ENCODE data around the gene DIS3L2. TPM values are rescaled to one million over a fixed set of nuclear protein-coding genes. Genes with fewer than 3 reads are reported as not detected.
A peak's percentile ranks its signal among the peaks of the same experiment; 100 is the strongest.

DIS3L2 gene
- total RNA-seq, 2 donors from 2014 or later: 39.5 to 42.4 TPM

DNA sequence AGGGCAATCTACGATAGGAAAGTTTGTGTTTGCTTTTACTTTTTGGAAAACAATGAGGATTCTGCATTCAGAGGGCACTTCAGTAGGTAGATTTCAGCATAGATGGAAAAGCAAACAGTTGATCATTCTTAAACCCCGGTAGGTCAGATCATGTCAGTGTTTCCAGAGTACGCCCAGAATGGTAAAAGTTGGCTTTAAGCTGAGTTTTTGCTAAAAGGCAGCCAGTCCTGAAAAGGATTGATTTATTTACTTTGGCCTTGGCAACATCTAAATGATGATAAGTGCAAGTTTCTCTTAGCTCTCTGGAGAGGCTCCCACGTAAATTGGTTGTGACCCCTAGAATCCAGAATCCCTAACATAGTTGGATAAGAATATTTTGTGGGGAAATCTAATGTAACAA lies 168.0 kb downstream of the DIS3L2 start:
- H3K36me3 Mint-ChIP-seq (ENCODE audit: low read depth): peaks cover 3% of the 10 kb centered on the region
- H3K27ac Mint-ChIP-seq: no peak overlapping the region
- no peaks in the 10 kb centered on the region for H3K9me3 ChIP-seq (ENCODE audit: control insufficient read depth, low read length)
- DNase-seq: no peak
- TF ChIP-seq, protein P1, sequence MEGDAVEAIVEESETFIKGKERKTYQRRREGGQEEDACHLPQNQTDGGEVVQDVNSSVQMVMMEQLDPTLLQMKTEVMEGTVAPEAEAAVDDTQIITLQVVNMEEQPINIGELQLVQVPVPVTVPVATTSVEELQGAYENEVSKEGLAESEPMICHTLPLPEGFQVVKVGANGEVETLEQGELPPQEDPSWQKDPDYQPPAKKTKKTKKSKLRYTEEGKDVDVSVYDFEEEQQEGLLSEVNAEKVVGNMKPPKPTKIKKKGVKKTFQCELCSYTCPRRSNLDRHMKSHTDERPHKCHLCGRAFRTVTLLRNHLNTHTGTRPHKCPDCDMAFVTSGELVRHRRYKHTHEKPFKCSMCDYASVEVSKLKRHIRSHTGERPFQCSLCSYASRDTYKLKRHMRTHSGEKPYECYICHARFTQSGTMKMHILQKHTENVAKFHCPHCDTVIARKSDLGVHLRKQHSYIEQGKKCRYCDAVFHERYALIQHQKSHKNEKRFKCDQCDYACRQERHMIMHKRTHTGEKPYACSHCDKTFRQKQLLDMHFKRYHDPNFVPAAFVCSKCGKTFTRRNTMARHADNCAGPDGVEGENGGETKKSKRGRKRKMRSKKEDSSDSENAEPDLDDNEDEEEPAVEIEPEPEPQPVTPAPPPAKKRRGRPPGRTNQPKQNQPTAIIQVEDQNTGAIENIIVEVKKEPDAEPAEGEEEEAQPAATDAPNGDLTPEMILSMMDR (conservative IDR thresholded peaks at IDR 0.05): no peak
- H3K4me3 ChIP-seq (ENCODE audit: low read length): no peak overlapping the region
- H3K4me3 Mint-ChIP-seq: no peak overlapping the region
- peaks cover 2% of the 10 kb centered on the region for H3K4me1 Mint-ChIP-seq
- no peaks in the 10 kb centered on the region for H3K4me1 ChIP-seq (ENCODE audit: control insufficient read depth, insufficient read depth, low read length)
- peaks cover 3% of the 10 kb centered on the region for H3K36me3 ChIP-seq (ENCODE audit: control insufficient read depth, insufficient read depth, low read length)
- H3K27me3 Mint-ChIP-seq (ENCODE audit: insufficient read depth): no peaks in the 10 kb centered on the region
- no peak overlapping the region for H3K9ac ChIP-seq (ENCODE audit: extremely low read depth, low read length, poor library complexity, severe bottlenecking)
- 87 to 91% methylated on average over 4 of the region's 4 CpGs for WGBS, 2 experiments (ENCODE audit: insufficient coverage in 1 of 2, insufficient read length in 1 of 2)
- no peaks in the 10 kb centered on the region for H3K27me3 ChIP-seq (ENCODE audit: control insufficient read depth, insufficient read depth, low read length, poor library complexity, severe bottlenecking)
- H3K27ac ChIP-seq (ENCODE audit: low read depth, low read length): no peak overlapping the region
- H3K9me3 Mint-ChIP-seq: no peaks in the 10 kb centered on the region

DNA sequence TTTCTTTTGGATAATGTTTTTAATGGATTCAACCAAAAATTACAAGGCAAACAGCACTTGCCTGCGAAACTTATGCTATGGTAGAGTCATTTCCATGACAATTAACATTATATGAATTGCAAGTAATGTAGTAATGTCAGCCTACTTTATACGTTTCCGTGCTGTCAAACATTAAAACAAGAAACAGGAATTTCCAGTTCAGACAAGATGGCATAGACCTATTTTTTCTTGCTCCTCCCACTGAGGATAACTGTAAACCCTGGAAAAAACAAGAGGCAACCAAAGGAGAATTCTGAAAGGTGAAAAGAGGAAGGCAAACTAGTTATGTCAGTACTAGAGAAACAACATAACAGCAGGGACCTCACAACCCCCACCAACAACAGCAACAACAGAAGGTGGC lies 170.7 kb downstream of the DIS3L2 start:
- DNase-seq: no peak
- no peaks in the 10 kb centered on the region for H3K27me3 Mint-ChIP-seq (ENCODE audit: insufficient read depth)
- Histone ChIP-seq H3K36me3 (ENCODE audit: control insufficient read depth, insufficient read depth, low read length) (peaks cover 3% of the 10 kb centered on the region), H3K9ac (ENCODE audit: extremely low read depth, low read length, poor library complexity, severe bottlenecking) (no peak overlapping the region), H3K9me3 (ENCODE audit: control insufficient read depth, low read length) (no peaks in the 10 kb centered on the region), H3K27ac (ENCODE audit: low read depth, low read length) (no peak overlapping the region), H3K4me3 (ENCODE audit: low read length) (no peak overlapping the region), H3K4me1 (ENCODE audit: control insufficient read depth, insufficient read depth, low read length) (no peaks in the 10 kb centered on the region), H3K27me3 (ENCODE audit: control insufficient read depth, insufficient read depth, low read length, poor library complexity, severe bottlenecking) (no peaks in the 10 kb centered on the region)
- peaks cover 3% of the 10 kb centered on the region for H3K36me3 Mint-ChIP-seq (ENCODE audit: low read depth)
- H3K9me3 Mint-ChIP-seq: no peaks in the 10 kb centered on the region
- peaks cover 5% of the 10 kb centered on the region for H3K4me1 Mint-ChIP-seq
- H3K4me3 Mint-ChIP-seq: no peak overlapping the region
- 93 to 100% methylated on average over 2 to 3 of the region's 3 CpGs for WGBS, 2 experiments (ENCODE audit: insufficient coverage in 1 of 2, insufficient read length in 1 of 2)
- H3K27ac Mint-ChIP-seq: no peak overlapping the region
- TF ChIP-seq, protein P1 (conservative IDR thresholded peaks at IDR 0.05): no peak

DNA sequence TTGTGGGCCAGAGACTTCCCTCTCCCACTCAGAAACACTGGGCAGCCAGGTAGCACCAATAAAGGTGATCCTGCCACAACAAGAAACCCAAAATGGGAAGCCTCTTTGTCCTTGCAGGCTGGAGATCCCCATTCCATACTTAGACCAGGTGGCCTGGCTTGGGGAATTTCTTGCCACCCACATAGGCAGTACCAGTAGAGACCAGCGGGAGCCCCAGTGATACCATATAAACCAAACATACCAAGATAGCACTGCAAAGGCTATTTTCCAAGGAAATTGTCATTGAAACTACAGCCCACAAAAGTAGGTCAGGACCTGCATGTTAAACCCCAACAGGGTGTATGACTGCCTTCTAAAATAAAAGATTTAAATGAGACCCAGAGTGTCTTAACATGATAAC lies 171.6 kb downstream of the DIS3L2 start:
- H3K4me3 ChIP-seq (ENCODE audit: low read length): no peak overlapping the region
- no peaks in the 10 kb centered on the region for H3K4me1 ChIP-seq (ENCODE audit: control insufficient read depth, insufficient read depth, low read length)
- Mint-ChIP-seq H3K36me3 (ENCODE audit: low read depth) (peaks cover 3% of the 10 kb centered on the region), H3K27ac (no peak overlapping the region), H3K4me1 (peaks cover 5% of the 10 kb centered on the region), H3K27me3 (ENCODE audit: insufficient read depth) (no peaks in the 10 kb centered on the region), H3K9me3 (no peaks in the 10 kb centered on the region), H3K4me3 (no peak overlapping the region)
- H3K9me3 ChIP-seq (ENCODE audit: control insufficient read depth, low read length): no peaks in the 10 kb centered on the region
- TF ChIP-seq, protein P1 (conservative IDR thresholded peaks at IDR 0.05): peak; percentile 67
- no peaks in the 10 kb centered on the region for H3K27me3 ChIP-seq (ENCODE audit: control insufficient read depth, insufficient read depth, low read length, poor library complexity, severe bottlenecking)
- WGBS, 2 experiments (ENCODE audit: insufficient coverage in 1 of 2, insufficient read length in 1 of 2): 86 to 100% methylated on average over 1 of the region's 1 CpG
- H3K36me3 ChIP-seq (ENCODE audit: control insufficient read depth, insufficient read depth, low read length): peaks cover 3% of the 10 kb centered on the region
- peak; percentile 69 for DNase-seq
- no peak overlapping the region for H3K27ac ChIP-seq (ENCODE audit: low read depth, low read length)
- H3K9ac ChIP-seq (ENCODE audit: extremely low read depth, low read length, poor library complexity, severe bottlenecking): no peak overlapping the region

All from endodermal cell (in vitro differentiated cells).